ENCODE results near the gene HRH1.
"Not testable (repeated sequence)": the region's sequence is repeated elsewhere in the genome, so short reads cannot be mapped to it uniquely, and the experiment has no call there.

Gene HRH1

DNA sequence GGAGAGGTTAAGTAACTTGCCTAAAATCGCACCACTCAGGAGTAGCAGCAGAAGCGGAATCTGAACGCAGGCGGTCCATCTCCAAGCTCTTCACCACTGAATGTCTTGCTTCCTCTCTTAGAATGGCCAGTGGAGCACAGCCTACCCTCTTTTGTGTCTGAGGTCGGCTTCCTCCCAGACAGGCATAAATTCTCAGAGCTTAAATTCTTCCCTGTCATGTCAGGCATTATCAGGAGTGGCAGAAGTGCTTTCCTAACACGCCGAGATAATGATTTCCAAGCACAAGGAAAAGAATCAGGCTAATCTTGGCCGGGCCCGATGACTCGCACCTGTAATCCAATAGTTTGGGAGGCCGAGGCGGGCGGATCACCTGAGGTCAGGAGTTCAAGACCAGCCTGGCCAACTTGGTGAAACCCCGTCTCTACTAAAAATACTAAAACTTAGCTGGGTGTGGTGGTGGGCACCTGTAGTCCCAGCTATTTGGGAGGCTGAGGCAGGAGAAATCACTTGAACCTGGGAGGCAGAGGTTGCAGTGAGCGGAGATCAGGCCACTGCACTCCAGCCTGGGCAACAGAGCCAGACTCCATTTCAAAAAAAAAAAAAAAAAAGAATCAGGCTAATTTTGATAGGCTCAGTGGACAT lies 30.2 kb downstream of the HRH1 start:
- peaks cover 20% of the 10 kb centered on the region for H3K4me1 ChIP-seq (ENCODE audit: insufficient read depth, low read length)
- not testable (repeated sequence) for H3K4me3 ChIP-seq (ENCODE audit: low read depth in 1 of 2, low read length in 2 of 2); H3K36me3 ChIP-seq (ENCODE audit: insufficient read depth, low read length); H3K27ac ChIP-seq (ENCODE audit: low read depth, low read length); H3K27me3 ChIP-seq (ENCODE audit: control insufficient read depth in 1 of 2, insufficient read depth in 2 of 2, low read length in 2 of 2); H3K9me3 ChIP-seq (ENCODE audit: low read length); H3K9ac ChIP-seq (ENCODE audit: low read length)

DNA sequence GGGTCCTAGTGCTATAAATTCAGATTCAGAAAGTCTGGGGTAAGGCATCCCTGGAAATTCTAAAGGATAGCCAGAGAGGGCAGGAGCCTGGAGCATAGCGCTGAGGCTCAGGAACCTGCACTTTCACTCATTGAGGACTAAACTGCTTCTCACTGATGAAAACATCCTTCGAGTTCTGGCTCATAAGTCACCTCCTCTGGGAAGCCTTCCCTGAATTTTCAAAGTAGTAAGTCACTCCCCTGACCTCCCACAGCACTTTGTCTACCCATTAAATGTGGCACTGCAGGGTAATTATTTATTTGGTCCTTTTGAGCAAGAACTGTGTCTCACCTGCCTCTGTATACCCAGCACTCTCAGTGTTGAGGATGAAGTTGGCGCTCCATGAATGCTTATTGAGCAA lies 30.9 kb downstream of the HRH1 start:
- Histone ChIP-seq H3K36me3 (ENCODE audit: insufficient read depth, low read length) (no peaks in the 10 kb centered on the region), H3K4me1 (ENCODE audit: insufficient read depth, low read length) (peaks cover 20% of the 10 kb centered on the region), H3K9ac (ENCODE audit: low read length) (no peak overlapping the region), H3K27me3 (ENCODE audit: control insufficient read depth in 1 of 2, insufficient read depth in 2 of 2, low read length in 2 of 2) (no peaks in the 10 kb centered on the region), H3K27ac (ENCODE audit: low read depth, low read length) (no peak overlapping the region), H3K4me3 (ENCODE audit: low read depth in 1 of 2, low read length in 2 of 2) (peak overlapping the region in 1 of 2 donors; percentile 22), H3K9me3 (ENCODE audit: low read length) (no peaks in the 10 kb centered on the region)

DNA sequence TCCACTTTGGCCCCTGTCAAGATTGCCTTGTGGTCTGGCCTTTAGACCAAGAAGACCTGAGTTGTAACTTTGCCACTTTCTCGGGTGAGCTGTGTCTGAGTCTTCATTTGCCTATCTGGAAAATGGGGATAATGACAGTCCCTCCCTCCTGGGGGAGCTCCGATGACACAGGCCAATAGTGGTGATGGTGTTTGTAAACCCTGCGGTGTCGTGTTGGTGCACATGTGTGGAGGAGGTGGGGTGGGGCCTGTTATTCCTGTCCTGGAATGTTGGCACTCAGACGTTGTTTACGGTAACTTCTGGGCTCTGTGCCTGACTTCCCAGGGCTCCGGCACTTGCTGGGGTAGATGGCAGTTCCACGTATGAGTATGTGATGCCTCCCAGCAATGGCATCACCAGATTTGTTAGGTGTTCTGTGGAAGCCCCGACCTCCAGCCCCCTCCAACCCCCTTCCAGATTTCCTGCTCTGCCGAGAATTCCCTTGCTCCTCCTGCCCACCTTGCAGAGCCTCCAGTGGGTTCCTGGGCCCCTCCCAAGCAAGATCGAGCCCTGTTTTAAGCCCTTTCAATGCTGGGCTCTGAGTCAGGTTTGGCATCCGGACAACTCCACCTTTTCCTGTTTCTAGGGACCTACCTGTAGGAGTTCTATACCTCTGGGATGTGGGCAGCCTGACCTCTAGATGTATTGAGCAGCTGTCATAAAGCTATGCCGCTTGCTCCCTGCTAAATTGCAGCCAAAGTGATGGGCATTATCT lies 31.4 kb downstream of the HRH1 start:
- peak overlapping the region; percentile 67 for H3K27ac ChIP-seq (ENCODE audit: low read depth, low read length)
- peak overlapping the region in 1 of 2 donors; percentile 22 for H3K4me3 ChIP-seq (ENCODE audit: low read depth in 1 of 2, low read length in 2 of 2)
- no peaks in the 10 kb centered on the region for H3K36me3 ChIP-seq (ENCODE audit: insufficient read depth, low read length)
- peaks cover 20% of the 10 kb centered on the region for H3K4me1 ChIP-seq (ENCODE audit: insufficient read depth, low read length)
- H3K27me3 ChIP-seq (ENCODE audit: control insufficient read depth in 1 of 2, insufficient read depth in 2 of 2, low read length in 2 of 2), result no peaks in the 10 kb centered on the region
- no peak overlapping the region for H3K9ac ChIP-seq (ENCODE audit: low read length)
- H3K9me3 ChIP-seq (ENCODE audit: low read length), result no peaks in the 10 kb centered on the region

GRCh38 chr3:11186318-11186692 lies 32.0 kb downstream of the HRH1 start:
- Histone ChIP-seq H3K27ac (ENCODE audit: low read depth, low read length) (peak overlapping the region; percentile 67), H3K27me3 (ENCODE audit: control insufficient read depth in 1 of 2, insufficient read depth in 2 of 2, low read length in 2 of 2) (no peaks in the 10 kb centered on the region), H3K9me3 (ENCODE audit: low read length) (no peaks in the 10 kb centered on the region), H3K36me3 (ENCODE audit: insufficient read depth, low read length) (no peaks in the 10 kb centered on the region), H3K4me1 (ENCODE audit: insufficient read depth, low read length) (peaks cover 20% of the 10 kb centered on the region), H3K4me3 (ENCODE audit: low read depth in 1 of 2, low read length in 2 of 2) (peak overlapping the region in 1 of 2 donors; percentile 22), H3K9ac (ENCODE audit: low read length) (no peak overlapping the region)

DNA sequence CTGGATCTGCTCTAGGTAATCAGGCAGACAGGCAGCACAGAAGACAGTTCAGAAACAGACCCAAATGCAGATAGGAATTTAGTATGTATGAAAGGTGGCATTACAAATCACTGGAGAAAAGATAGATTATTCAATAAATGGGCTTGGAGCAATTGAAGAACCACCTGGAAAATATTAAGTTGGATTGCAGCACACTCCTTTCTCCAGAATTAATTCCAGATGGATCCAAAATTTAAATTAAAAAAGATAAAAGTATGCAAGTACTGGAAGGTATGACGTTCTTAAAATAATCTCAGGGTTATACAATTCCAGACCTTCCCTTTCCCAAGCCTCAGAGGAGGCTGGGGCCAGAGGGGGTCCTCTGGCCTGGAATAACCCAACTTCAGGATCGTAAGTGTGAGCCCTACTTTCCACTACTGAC lies 32.5 kb downstream of the HRH1 start:
- H3K27me3 ChIP-seq (ENCODE audit: control insufficient read depth in 1 of 2, insufficient read depth in 2 of 2, low read length in 2 of 2), result no peaks in the 10 kb centered on the region
- H3K4me3 ChIP-seq (ENCODE audit: low read depth in 1 of 2, low read length in 2 of 2), result no peak overlapping the region
- H3K36me3 ChIP-seq (ENCODE audit: insufficient read depth, low read length), result no peaks in the 10 kb centered on the region
- H3K9ac ChIP-seq (ENCODE audit: low read length), result no peak overlapping the region
- H3K4me1 ChIP-seq (ENCODE audit: insufficient read depth, low read length), result peaks cover 20% of the 10 kb centered on the region
- H3K9me3 ChIP-seq (ENCODE audit: low read length), result no peaks in the 10 kb centered on the region
- H3K27ac ChIP-seq (ENCODE audit: low read depth, low read length), result no peak overlapping the region

DNA sequence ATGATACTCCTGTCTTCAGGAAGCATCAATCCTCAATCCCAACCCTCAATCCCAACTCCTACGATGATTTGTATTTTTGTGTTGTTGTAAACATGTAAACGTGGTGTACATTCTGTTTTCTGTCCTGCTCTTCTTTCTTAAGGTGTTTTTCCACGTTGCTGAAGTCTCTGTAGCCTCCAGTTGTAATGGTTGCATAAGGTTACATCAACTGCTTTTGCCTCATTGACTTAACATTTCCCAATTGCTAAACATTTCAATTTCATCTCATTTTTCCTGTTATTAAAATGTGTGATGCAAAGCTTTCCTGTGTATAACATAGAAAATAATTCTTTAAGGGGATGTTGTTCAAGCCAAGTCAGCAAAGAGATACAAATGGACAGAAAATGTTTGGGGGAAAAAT lies 33.4 kb downstream of the HRH1 start:
- Histone ChIP-seq H3K4me3 (ENCODE audit: low read depth in 1 of 2, low read length in 2 of 2) (no peak overlapping the region), H3K9me3 (ENCODE audit: low read length) (no peaks in the 10 kb centered on the region), H3K27me3 (ENCODE audit: control insufficient read depth in 1 of 2, insufficient read depth in 2 of 2, low read length in 2 of 2) (no peaks in the 10 kb centered on the region), H3K4me1 (ENCODE audit: insufficient read depth, low read length) (peaks cover 20% of the 10 kb centered on the region), H3K36me3 (ENCODE audit: insufficient read depth, low read length) (no peaks in the 10 kb centered on the region), H3K9ac (ENCODE audit: low read length) (no peak overlapping the region), H3K27ac (ENCODE audit: low read depth, low read length) (no peak overlapping the region)

DNA sequence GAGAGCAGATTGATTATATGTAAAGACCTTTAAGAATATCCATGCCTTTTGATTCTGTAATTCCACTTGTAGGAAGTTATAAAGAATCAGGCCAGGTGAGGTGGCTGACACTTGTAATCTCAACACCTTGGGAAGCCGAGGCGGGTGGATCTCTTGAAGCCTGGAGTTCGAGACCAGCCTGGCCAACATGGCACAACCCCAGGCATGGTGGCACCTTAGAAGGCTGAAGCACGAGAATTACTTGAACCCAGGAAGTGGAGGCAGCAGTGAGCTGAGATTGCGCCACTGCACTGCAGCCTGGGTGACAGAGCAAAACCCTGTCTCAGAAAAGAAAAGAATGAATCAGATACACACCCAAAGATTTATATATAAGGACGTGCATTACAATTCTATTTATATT lies 33.9 kb downstream of the HRH1 start:
- Histone ChIP-seq H3K4me3 (ENCODE audit: low read depth in 1 of 2, low read length in 2 of 2) (no peak overlapping the region), H3K27ac (ENCODE audit: low read depth, low read length) (no peak overlapping the region), H3K4me1 (ENCODE audit: insufficient read depth, low read length) (peaks cover 20% of the 10 kb centered on the region), H3K9me3 (ENCODE audit: low read length) (no peaks in the 10 kb centered on the region), H3K27me3 (ENCODE audit: control insufficient read depth in 1 of 2, insufficient read depth in 2 of 2, low read length in 2 of 2) (no peaks in the 10 kb centered on the region), H3K9ac (ENCODE audit: low read length) (no peak overlapping the region), H3K36me3 (ENCODE audit: insufficient read depth, low read length) (no peaks in the 10 kb centered on the region)

DNA sequence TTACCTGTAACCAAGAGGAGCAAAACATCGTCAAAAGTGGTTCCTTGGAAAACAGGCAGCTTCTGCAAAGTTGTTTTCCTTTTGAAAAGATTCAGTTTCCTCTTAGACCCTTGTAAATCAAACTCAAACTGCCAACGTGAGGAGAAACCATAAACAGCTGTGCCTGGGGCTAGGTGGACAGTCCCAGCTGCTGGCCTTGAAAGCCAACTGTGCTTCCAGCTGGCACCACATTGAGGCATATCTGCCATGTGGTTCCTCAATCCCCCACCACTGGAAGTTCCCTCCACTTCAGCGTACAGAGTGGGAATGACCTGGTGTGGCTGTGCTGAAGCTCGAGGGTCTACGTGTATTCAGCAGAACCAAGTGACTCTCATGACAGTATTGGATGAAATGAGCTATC lies 40.9 kb downstream of the HRH1 start:
- H3K36me3 ChIP-seq (ENCODE audit: insufficient read depth, low read length), result no peaks in the 10 kb centered on the region
- H3K27ac ChIP-seq (ENCODE audit: low read depth, low read length), result no peak overlapping the region
- H3K4me1 ChIP-seq (ENCODE audit: insufficient read depth, low read length), result peaks cover 25% of the 10 kb centered on the region
- no peaks in the 10 kb centered on the region for H3K9me3 ChIP-seq (ENCODE audit: low read length)
- peak overlapping the region in 1 of 2 donors; percentile 5 for H3K4me3 ChIP-seq (ENCODE audit: low read depth in 1 of 2, low read length in 2 of 2)
- no peak overlapping the region for H3K9ac ChIP-seq (ENCODE audit: low read length)
- no peaks in the 10 kb centered on the region for H3K27me3 ChIP-seq (ENCODE audit: control insufficient read depth in 1 of 2, insufficient read depth in 2 of 2, low read length in 2 of 2)

GRCh38 chr3:11195721-11196332 lies 41.5 kb downstream of the HRH1 start:
- peaks cover 25% of the 10 kb centered on the region for H3K4me1 ChIP-seq (ENCODE audit: insufficient read depth, low read length)
- H3K36me3 ChIP-seq (ENCODE audit: insufficient read depth, low read length), result no peaks in the 10 kb centered on the region
- peak overlapping the region in 1 of 2 donors; percentile 25 for H3K4me3 ChIP-seq (ENCODE audit: low read depth in 1 of 2, low read length in 2 of 2)
- H3K27me3 ChIP-seq (ENCODE audit: control insufficient read depth in 1 of 2, insufficient read depth in 2 of 2, low read length in 2 of 2), result no peaks in the 10 kb centered on the region
- H3K9me3 ChIP-seq (ENCODE audit: low read length), result no peaks in the 10 kb centered on the region
- H3K27ac ChIP-seq (ENCODE audit: low read depth, low read length), result peak overlapping the region; percentile 70
- H3K9ac ChIP-seq (ENCODE audit: low read length), result no peak overlapping the region

DNA sequence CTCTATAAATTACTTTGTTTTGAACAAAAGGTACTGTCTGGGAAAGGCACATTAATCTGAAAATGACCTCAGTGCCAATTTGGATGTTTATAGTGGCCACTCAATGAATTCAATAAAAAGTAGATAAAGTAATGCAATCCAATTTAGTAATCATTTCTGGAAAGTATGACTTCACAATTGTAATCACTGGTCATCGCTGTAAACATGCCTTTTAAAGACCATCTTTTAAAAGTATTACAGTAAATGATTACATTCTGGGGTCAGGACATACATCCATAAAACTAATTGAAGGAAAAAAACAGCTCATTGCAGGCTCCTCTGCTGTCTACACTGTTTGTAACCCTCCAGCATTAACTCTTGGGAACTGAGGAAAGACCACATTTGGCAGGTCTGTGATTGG lies 43.2 kb downstream of the HRH1 start:
- no peak overlapping the region for H3K27ac ChIP-seq (ENCODE audit: low read depth, low read length)

DNA sequence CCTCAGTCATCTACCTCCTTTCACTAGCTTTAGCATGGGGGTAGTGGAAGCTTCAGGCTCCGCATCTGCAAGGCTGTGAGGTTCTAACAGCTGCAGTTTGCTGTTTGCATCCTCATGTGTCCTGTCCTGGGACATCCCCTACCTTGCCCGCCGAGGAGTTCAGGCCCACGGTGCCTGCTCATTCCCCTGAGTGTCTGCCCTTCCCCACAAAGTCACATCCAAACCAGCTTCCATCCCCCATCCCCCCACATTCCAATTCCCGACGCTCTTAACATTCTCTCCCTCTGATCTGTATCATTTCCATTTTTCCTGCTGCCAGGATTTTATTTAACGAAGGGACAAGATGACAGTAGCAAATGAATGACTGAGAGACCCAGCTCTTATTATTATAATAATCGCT lies 43.8 kb downstream of the HRH1 start:
- Histone ChIP-seq H3K4me1 (ENCODE audit: insufficient read depth, low read length) (peaks cover 25% of the 10 kb centered on the region), H3K9me3 (ENCODE audit: low read length) (no peaks in the 10 kb centered on the region), H3K27ac (ENCODE audit: low read depth, low read length) (no peak overlapping the region), H3K27me3 (ENCODE audit: control insufficient read depth in 1 of 2, insufficient read depth in 2 of 2, low read length in 2 of 2) (no peaks in the 10 kb centered on the region), H3K36me3 (ENCODE audit: insufficient read depth, low read length) (no peaks in the 10 kb centered on the region), H3K4me3 (ENCODE audit: low read depth in 1 of 2, low read length in 2 of 2) (no peak overlapping the region), H3K9ac (ENCODE audit: low read length) (no peak overlapping the region)

More for the DNA sequence above, 43.2 kb downstream of the HRH1 start:
- Histone ChIP-seq H3K27me3 (ENCODE audit: control insufficient read depth in 1 of 2, insufficient read depth in 2 of 2, low read length in 2 of 2) (no peaks in the 10 kb centered on the region), H3K36me3 (ENCODE audit: insufficient read depth, low read length) (no peaks in the 10 kb centered on the region), H3K9me3 (ENCODE audit: low read length) (no peaks in the 10 kb centered on the region), H3K9ac (ENCODE audit: low read length) (no peak overlapping the region), H3K4me3 (ENCODE audit: low read depth in 1 of 2, low read length in 2 of 2) (no peak overlapping the region), H3K4me1 (ENCODE audit: insufficient read depth, low read length) (peaks cover 25% of the 10 kb centered on the region)

Measured in muscle layer of colon (tissue), 2 donors.